Spleen (tissue), 7 donors: ENCODE data around the gene OXCT2.

ENCODE experiments used
- CTCF ChIP-seq, 11 experiments: fragments of 200-600 bp in 7 of 11; fragments of 450-650 bp in 4 of 11; sonication (generic) in 4 of 11; IDR thresholded peaks in 8 of 11; conservative IDR thresholded peaks in 3 of 11; 1 replicate in 7 of 11; 2 replicates in 4 of 11; pipeline versions ENCODE4 v1.4.0 to v1.8.0; 2016 to 2021; ENCODE audit warnings: antibody characterized with exemption in 11 of 11, inconsistent platforms in 4 of 11, mild to moderate bottlenecking in 1 of 11
- POLR2AphosphoS5 ChIP-seq, 3 donors: sonication (generic); formaldehyde crosslinking; IDR thresholded peaks; one replicate each; pipeline ENCODE4 v1.5.1; 2017; ENCODE audit warnings: antibody characterized with exemption in 3 of 3
- donor health status: DM: no; HTN: no; CAD: no; lungs with moderate emphysema.
- donor health status: DM: no; HTN: no; CAD: no.
- donor health status: DM: no; HTN: no; CAD: no.

GRCh38 chr1:39761557-39762260 lies 9.4 kb downstream of the OXCT2 start:
- TF ChIP-seq CTCF (IDR thresholded peaks at IDR 0.05 in 8 of 11, conservative IDR thresholded peaks at IDR 0.05 in 3 of 11) = no peak
- TF ChIP-seq POLR2AphosphoS5 (IDR thresholded peaks at IDR 0.05) = no peak
